Measurements from ENCODE around the gene KCNQ1.

Gene KCNQ1

DNA sequence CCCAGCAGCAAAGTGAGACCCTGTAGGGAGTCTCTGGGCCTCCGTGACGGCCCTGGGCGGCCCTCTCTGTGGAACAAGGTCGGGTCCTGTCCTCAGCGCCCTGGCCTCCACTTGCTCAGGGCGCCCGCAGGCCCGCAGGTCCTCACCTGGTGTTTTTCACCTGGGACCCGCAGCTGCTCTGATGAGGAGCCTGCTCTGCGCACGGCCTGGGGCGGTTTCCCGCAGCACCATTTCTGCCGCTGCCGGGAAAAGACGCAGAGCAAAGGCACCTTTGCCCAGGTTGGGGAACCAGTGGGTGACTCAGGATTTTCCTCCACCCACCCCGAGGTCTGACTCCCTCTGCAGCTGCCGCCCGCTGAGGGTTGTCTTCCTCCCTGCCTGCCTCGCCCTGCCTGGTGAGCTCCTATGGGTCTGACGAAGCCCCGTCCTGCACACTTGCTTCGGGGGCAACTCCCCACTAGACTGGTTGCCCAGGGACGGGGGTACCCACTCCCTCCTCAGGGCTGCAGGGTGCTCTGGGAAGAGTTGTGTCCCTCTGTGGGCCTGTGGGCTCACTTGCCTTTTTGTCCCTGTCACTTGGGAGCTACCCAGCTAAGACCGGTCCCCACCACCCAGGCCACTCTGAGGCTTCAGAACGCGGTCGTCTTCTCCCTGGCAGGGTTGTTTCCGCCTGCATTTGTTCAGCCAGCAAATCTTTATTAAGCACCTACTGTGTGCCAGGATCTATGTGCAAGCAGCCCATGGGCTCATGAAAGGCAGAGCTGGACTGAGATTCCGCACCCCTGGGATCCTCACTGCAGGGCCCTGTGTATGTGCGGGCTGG, 89.5 kb downstream of the KCNQ1 start:
- H3K27me3 ChIP-seq (ENCODE audit: control insufficient read depth in 1 of 2, insufficient read depth in 1 of 2, low read length in 2 of 2), result peaks cover 15 to 50% of the 10 kb centered on the region in 2 experiments
- H3K4me2 ChIP-seq (ENCODE audit: low read length, poor library complexity, severe bottlenecking), result peak overlapping the region; percentile 24
- H2BK120ac ChIP-seq (ENCODE audit: low read depth, low read length), result peak overlapping the region; percentile 84
- H2AFZ ChIP-seq (ENCODE audit: low read depth, low read length), result no peak overlapping the region
- H4K8ac ChIP-seq (ENCODE audit: low read length), result peak overlapping the region; percentile 69
- peak overlapping the region in 1 of 2 experiments; percentile 68 for H3K14ac ChIP-seq (ENCODE audit: low read length in 2 of 2)
- H3K18ac ChIP-seq (ENCODE audit: low read depth in 1 of 2, low read length in 2 of 2), result peak overlapping the region; percentile 15 to 87
- WGBS, result 70% methylated on average over 31 of the region's 31 CpGs
- no peak overlapping the region for H3K4me3 ChIP-seq (ENCODE audit: insufficient read depth in 1 of 2, low read depth in 1 of 2, low read length in 2 of 2)
- H3K36me3 ChIP-seq (ENCODE audit: control insufficient read depth in 1 of 2, insufficient read depth in 2 of 2, low read depth in 1 of 2, low read length in 2 of 2), result peaks cover 0 to 2% of the 10 kb centered on the region in 2 experiments
- H3K4me1 ChIP-seq (ENCODE audit: control insufficient read depth, insufficient read depth, low read depth, low read length), result peaks cover 30% of the 10 kb centered on the region
- peak; percentile 9 for DNase-seq
- H3K9ac ChIP-seq (ENCODE audit: low read length), result peak overlapping the region; percentile 78
- H2BK5ac ChIP-seq (ENCODE audit: low read depth, low read length, poor library complexity, severe bottlenecking), result peak overlapping the region; percentile 75
- H3K23ac ChIP-seq (ENCODE audit: low read length in 2 of 2), result no peak overlapping the region
- no peaks in the 10 kb centered on the region for H3K79me1 ChIP-seq (replicated peaks; ENCODE audit: low read length, poor library complexity, severe bottlenecking)
- H4K91ac ChIP-seq (ENCODE audit: low read length), result peak overlapping the region; percentile 97
- H2BK12ac ChIP-seq (ENCODE audit: low read length in 2 of 2), result peak overlapping the region; percentile 15 to 95
- H3K27ac ChIP-seq (ENCODE audit: low read length, poor library complexity, severe bottlenecking), result peak overlapping the region; percentile 21
- no peaks in the 10 kb centered on the region for H3K9me3 ChIP-seq (ENCODE audit: control insufficient read depth, low read length)
- peak overlapping the region; percentile 95 to 98 for H3K4ac ChIP-seq (ENCODE audit: low read depth in 1 of 2, low read length in 2 of 2)
- peak overlapping the region; percentile 71 for H2BK15ac ChIP-seq (ENCODE audit: low read depth, poor library complexity, severe bottlenecking)
- peak overlapping the region; percentile 76 for H2AK5ac ChIP-seq (ENCODE audit: low read length, severe bottlenecking)

DNA sequence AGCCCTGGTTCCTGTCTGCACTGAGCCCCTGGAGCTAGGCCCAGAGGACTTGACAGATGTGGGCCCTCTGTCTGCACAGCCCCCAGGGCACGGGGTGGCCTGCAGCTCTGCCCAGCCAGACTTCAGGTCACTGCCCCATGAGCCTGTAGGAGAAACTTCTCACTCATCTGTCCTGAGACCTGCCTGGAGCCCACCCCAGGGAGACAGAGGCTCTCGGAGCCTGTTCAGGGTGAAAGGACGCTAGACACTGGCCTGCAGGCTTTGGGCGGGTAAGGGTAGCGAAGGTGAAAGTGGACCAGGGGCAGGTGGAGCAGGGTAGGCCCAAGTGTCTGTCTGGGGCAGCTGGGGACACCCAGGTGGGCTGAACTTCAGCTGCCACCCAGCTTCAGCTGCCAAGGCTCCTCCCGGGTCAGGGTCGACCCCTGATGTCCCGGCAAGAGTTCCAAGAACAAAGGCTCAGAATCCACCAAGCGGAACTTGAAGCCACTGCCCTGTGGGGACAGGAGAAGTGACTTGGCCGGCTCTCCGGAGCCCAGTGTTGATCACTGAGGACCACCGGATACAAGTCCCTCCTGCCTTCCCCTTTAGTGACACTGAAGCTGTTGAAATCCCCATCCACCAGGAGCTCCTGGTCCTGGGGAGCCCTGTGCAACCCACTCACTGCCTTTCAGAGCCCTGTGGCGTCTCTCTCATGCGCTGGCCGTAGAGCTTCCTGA, 90.3 kb downstream of the KCNQ1 start:
- no peak overlapping the region for H2AFZ ChIP-seq (ENCODE audit: low read depth, low read length)
- peaks cover 0 to 3% of the 10 kb centered on the region in 2 experiments for H3K36me3 ChIP-seq (ENCODE audit: control insufficient read depth in 1 of 2, insufficient read depth in 2 of 2, low read depth in 1 of 2, low read length in 2 of 2)
- no peak overlapping the region for H3K14ac ChIP-seq (ENCODE audit: low read length in 2 of 2)
- H3K23ac ChIP-seq (ENCODE audit: low read length in 2 of 2), result no peak overlapping the region
- H3K18ac ChIP-seq (ENCODE audit: low read depth in 1 of 2, low read length in 2 of 2), result peak overlapping the region; percentile 13 to 35
- no peaks in the 10 kb centered on the region for H3K79me1 ChIP-seq (replicated peaks; ENCODE audit: low read length, poor library complexity, severe bottlenecking)
- H3K9ac ChIP-seq (ENCODE audit: low read length), result no peak overlapping the region
- DNase-seq, result no peak
- H2BK15ac ChIP-seq (ENCODE audit: low read depth, poor library complexity, severe bottlenecking), result peak overlapping the region; percentile 63
- H3K4me2 ChIP-seq (ENCODE audit: low read length, poor library complexity, severe bottlenecking), result no peak overlapping the region
- H4K91ac ChIP-seq (ENCODE audit: low read length), result peak overlapping the region; percentile 4
- H2BK120ac ChIP-seq (ENCODE audit: low read depth, low read length), result no peak overlapping the region
- H3K27me3 ChIP-seq (ENCODE audit: control insufficient read depth in 1 of 2, insufficient read depth in 1 of 2, low read length in 2 of 2), result peaks cover 7 to 46% of the 10 kb centered on the region in 2 experiments
- 94% methylated on average over 15 of the region's 15 CpGs for WGBS
- no peak overlapping the region for H3K4me3 ChIP-seq (ENCODE audit: insufficient read depth in 1 of 2, low read depth in 1 of 2, low read length in 2 of 2)
- no peak overlapping the region for H3K27ac ChIP-seq (ENCODE audit: low read length, poor library complexity, severe bottlenecking)
- H3K4me1 ChIP-seq (ENCODE audit: control insufficient read depth, insufficient read depth, low read depth, low read length), result peaks cover 30% of the 10 kb centered on the region
- peak overlapping the region in 1 of 2 experiments; percentile 24 for H3K4ac ChIP-seq (ENCODE audit: low read depth in 1 of 2, low read length in 2 of 2)
- no peak overlapping the region for H2BK5ac ChIP-seq (ENCODE audit: low read depth, low read length, poor library complexity, severe bottlenecking)
- peak overlapping the region; percentile 63 to 95 for H2BK12ac ChIP-seq (ENCODE audit: low read length in 2 of 2)
- peak overlapping the region; percentile 7 for H2AK5ac ChIP-seq (ENCODE audit: low read length, severe bottlenecking)
- no peaks in the 10 kb centered on the region for H3K9me3 ChIP-seq (ENCODE audit: control insufficient read depth, low read length)
- H4K8ac ChIP-seq (ENCODE audit: low read length), result no peak overlapping the region

DNA sequence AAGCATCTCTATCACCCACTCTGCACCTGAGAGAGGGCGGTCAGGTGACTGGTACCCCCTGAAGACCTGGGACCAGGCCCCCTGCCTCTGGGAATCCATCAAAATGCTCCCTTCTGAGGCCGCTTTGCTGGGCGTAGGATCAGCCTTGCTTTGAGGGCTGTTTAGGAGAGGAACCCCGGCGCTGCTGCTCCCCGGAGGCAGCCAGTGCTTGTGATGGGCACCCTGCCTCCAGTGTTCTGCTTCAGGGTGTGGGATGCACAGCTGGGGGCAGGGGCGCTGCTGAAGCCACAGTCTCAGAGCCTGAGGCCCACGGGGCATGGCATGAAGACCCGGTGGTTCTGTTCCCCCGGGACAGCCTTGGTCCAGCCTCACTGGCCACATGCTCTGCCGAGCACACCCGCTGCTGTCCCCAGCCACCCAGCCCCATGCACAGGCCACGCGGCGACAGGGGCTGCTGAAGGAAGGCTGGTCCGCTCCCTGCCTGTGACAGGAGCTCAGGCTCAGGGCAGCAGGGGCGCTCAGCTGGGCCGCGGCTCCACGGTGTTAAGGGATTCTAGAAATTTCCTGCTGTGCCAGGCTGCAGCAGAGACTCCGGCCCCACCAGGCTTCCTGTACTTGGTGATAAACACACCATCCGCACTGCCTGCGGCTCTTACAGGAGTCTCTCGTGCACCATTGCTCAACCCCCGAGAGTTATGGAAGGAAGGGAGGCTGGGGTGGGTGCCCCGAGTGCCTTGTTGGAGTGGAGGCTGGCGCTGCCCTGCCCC, 91.0 kb downstream of the KCNQ1 start:
- Histone ChIP-seq H3K9ac (ENCODE audit: low read length) (no peak overlapping the region), H3K4me2 (ENCODE audit: low read length, poor library complexity, severe bottlenecking) (no peak overlapping the region), H2BK5ac (ENCODE audit: low read depth, low read length, poor library complexity, severe bottlenecking) (no peak overlapping the region), H2BK12ac (ENCODE audit: low read length in 2 of 2) (peak overlapping the region; percentile 63 to 73), H3K36me3 (ENCODE audit: control insufficient read depth in 1 of 2, insufficient read depth in 2 of 2, low read depth in 1 of 2, low read length in 2 of 2) (peaks cover 0 to 3% of the 10 kb centered on the region in 2 experiments), H2BK15ac (ENCODE audit: low read depth, poor library complexity, severe bottlenecking) (peak overlapping the region; percentile 63), H3K4me1 (ENCODE audit: control insufficient read depth, insufficient read depth, low read depth, low read length) (peaks cover 30% of the 10 kb centered on the region), H2BK120ac (ENCODE audit: low read depth, low read length) (no peak overlapping the region), H3K79me1 (replicated peaks; ENCODE audit: low read length, poor library complexity, severe bottlenecking) (no peaks in the 10 kb centered on the region), H3K4me3 (ENCODE audit: insufficient read depth in 1 of 2, low read depth in 1 of 2, low read length in 2 of 2) (no peak overlapping the region), H4K91ac (ENCODE audit: low read length) (peak overlapping the region; percentile 77), H3K18ac (ENCODE audit: low read depth in 1 of 2, low read length in 2 of 2) (peak overlapping the region; percentile 35 to 37), H3K14ac (ENCODE audit: low read length in 2 of 2) (peak overlapping the region in 1 of 2 experiments; percentile 61), H3K23ac (ENCODE audit: low read length in 2 of 2) (no peak overlapping the region), H2AFZ (ENCODE audit: low read depth, low read length) (no peak overlapping the region), H3K9me3 (ENCODE audit: control insufficient read depth, low read length) (no peaks in the 10 kb centered on the region), H3K27me3 (ENCODE audit: control insufficient read depth in 1 of 2, insufficient read depth in 1 of 2, low read length in 2 of 2) (peaks cover 2 to 46% of the 10 kb centered on the region in 2 experiments), H3K4ac (ENCODE audit: low read depth in 1 of 2, low read length in 2 of 2) (peak overlapping the region in 1 of 2 experiments; percentile 42), H3K27ac (ENCODE audit: low read length, poor library complexity, severe bottlenecking) (no peak overlapping the region), H4K8ac (ENCODE audit: low read length) (no peak overlapping the region), H2AK5ac (ENCODE audit: low read length, severe bottlenecking) (peak overlapping the region; percentile 35)
- 97% methylated on average over 27 of the region's 27 CpGs for WGBS
- no peak for DNase-seq

Measured in mesenchymal stem cell (in vitro differentiated cells and primary cell).